Tongue (tissue), 2 donors: Measurements from ENCODE around the gene PEX5L. TPM values are rescaled to one million over a fixed set of nuclear protein-coding genes. Genes with fewer than 3 reads are reported as not detected.
A peak's percentile ranks its signal among the peaks of the same experiment; 100 is the strongest.

ENCODE experiments used
- DNase-seq: peaks from one replicate; pipeline ENCODE4 v3.0.0-alpha.2; 2015
- total RNA-seq: library from RNA; depleted of rRNA; stranded (reverse); fragments of >200 nt; gene quantifications from one replicate; pipeline ENCODE4 v1.2.3, GENCODE V29; 2014

Gene PEX5L
- total RNA-seq, 1 donor from 2014 or later, result 0.21 TPM

DNA sequence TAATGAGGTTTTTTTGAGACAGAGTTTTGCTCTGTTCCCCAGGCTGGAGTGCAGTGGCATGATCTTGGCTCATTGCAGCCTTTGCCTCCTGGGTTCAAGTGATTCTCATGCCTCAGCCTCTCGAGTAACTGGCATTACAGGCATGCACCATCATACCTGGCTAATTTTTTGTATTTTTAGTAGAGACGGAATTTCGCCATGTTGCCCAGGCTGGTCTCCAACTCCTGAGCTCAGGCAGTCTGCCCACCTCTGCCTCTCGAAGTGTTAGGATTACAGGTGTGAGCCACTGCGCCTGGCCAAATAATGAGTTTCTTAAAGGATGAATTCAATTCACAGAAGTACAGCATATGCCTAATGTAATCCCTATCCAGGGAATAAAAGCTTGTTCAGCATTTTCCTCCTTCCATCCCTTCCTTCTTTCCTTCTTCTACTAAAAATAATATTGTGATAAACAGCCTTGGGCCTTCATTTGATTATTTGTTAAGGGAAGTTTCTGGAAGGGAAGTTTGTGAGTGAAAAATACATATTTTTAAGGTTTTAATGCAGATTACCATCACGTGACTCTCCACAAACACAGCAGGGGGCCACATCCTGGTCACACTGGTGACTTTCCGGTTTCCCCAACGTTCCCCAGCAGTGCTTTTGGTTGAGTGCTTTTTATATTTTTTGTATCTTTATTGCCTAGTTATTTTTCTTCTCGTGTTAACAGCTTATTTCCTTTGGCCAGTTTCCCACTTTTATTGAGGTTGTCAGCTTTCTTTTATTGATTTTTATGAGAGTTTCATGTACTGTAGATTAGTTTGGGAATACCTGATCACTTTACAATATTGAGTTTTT lies 267.1 kb downstream of the PEX5L start:
- DNase-seq, result no peak

- DNase-seq, result peak; percentile 37
Measured at GRCh38 chr3:179768080-179768479, 268.7 kb downstream of the PEX5L start.

DNA sequence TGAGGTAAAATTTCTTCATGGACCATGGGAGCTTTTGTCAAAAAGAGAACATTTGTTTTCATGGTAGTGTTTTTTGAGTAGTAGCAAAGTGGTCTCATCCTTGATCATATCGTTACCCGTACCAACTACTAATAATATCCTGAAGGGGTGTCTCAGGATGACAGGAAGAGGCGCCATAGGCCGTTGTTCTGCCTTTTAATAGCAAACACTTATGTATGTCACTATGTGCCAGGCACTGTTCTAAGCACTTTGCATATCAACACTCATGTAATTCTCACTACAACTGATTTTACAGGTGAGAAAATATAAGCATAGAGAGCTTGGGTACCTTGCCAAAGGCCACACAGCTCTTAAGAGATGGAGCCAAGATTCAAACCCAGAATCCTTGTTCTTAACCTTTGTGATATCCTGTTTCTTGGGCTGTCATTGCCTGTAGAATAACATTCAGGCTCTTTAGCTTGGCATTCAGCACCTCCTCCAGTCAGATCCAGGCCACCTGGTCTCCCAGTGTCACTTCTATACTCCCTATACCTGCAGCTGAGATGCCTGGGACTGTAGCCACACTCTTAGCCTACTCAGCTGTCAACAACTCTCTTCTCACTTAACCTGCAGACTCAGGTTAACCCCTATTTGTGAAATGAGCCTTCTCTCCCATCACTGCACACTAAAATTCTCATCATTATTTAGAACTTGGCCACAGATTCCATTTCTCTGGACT lies 270.2 kb downstream of the PEX5L start:
- no peak for DNase-seq

DNA sequence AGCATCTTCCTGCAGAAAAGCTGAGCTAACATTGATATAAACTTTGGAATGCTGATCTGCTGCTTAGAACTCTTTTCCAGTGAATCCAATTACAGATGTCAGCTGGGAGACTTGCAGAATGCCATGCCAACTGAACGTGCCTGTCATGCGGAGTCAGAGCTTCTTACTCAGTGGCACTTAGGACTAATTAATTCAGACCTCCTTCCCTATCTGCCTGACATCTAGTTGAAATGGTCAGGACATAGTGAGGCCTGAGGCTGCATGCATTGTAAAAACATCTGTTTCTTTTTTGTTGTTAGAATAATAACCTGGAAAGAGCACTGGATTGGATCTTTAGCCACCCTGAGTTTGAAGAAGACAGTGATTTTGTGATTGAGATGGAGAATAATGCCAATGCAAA lies 271.3 kb downstream of the PEX5L start:
- DNase-seq, result no peak

DNA sequence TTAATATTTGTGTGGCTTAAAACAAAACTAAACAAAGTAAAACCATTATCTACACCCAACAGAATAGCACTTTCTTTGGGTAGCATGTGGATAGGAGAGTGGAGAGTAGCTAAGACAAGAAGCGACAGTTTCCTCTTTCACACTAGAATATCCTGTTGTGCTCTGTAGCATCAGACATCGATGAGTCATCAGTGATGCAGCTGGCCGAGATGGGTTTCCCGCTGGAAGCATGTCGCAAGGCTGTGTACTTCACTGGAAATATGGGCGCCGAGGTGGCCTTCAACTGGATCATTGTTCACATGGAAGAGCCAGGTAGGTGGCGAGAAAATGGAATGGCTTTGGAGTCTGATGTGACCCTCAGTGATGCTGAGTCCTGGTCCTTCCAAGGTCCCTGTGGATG lies 275.8 kb downstream of the PEX5L start:
- DNase-seq, result no peak

GRCh38 chr3:179750720-179751328 lies 285.9 kb downstream of the PEX5L start:
- DNase-seq, result no peak

DNA sequence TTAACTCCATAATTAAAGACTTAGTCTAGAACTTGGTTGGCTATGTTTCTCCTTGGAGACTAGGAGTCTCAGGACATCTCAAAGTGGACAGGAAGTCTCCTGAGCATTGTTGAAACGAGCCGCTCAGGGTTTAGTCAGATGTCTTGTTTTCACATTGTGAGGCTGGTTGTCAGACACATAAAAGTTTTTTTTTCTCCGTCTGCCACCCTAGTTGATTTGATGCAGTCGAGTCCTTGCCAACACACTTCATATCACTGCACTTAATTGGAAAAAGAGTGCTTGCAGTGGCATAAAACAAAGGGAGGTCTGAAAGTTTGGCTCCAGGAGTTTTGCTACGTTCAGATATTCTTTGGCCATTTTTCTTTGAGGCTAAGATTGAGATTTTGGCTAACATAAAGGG lies 291.0 kb downstream of the PEX5L start:
- DNase-seq, result no peak

GRCh38 chr3:179745079-179745478 lies 291.7 kb downstream of the PEX5L start:
- DNase-seq, result no peak
